Effector memory CD4-positive, alpha-beta T cell (primary cell): ENCODE data around the gene RNF6.
"Not testable (repeated sequence)": the region's sequence is repeated elsewhere in the genome, so short reads cannot be mapped to it uniquely, and the experiment has no call there.

ENCODE experiments used
- DNase-seq, 3 donors: peaks; one replicate each; pipeline ENCODE4 v3.0.0-alpha.2; 2020
- H3K27ac ChIP-seq: 2 replicates; pipeline ENCODE4 v1.7.0; 2013; ENCODE audit warnings: mild to moderate bottlenecking, low read length, moderate library complexity; ENCODE audit not compliant: insufficient read depth, poor library complexity, severe bottlenecking
- H3K27me3 ChIP-seq: replicated peaks from 2 replicates; pipeline ENCODE4 v1.7.0; 2013; ENCODE audit warnings: mild to moderate bottlenecking, low read length; ENCODE audit not compliant: insufficient read depth, control insufficient read depth, poor library complexity, severe bottlenecking
- H3K36me3 ChIP-seq: 2 replicates; pipeline ENCODE4 v1.7.0; 2013; ENCODE audit warnings: mild to moderate bottlenecking, low read length, moderate library complexity; ENCODE audit not compliant: control insufficient read depth, insufficient read depth
- H3K4me1 ChIP-seq: 2 replicates; pipeline ENCODE4 v1.7.0; 2013; ENCODE audit warnings: low read length, mild to moderate bottlenecking; ENCODE audit not compliant: control insufficient read depth, insufficient read depth, poor library complexity, severe bottlenecking
- H3K4me3 ChIP-seq: 2 replicates; pipeline ENCODE4 v1.7.0; 2013; ENCODE audit warnings: low read length, low read depth, mild to moderate bottlenecking; ENCODE audit not compliant: insufficient read depth, poor library complexity, severe bottlenecking
- H3K9me3 ChIP-seq: 2 replicates; pipeline ENCODE4 v1.7.0; 2013; ENCODE audit warnings: mild to moderate bottlenecking, low read length, moderate library complexity; ENCODE audit not compliant: control insufficient read depth

The RNF6 gene

GRCh38 chr13:26253787-26254582, 31.9 kb upstream of the RNF6 start, which contains the start of gene CDK8:
CDK8 (plus strand) TSS chr13:26254129; CDS start chr13:26254642, 513 bp downstream.
- DNase-seq, result peak; percentile 71 to 86 (median 81)
- Histone ChIP-seq H3K4me3 (peak within 1 kb of the TSS; percentile 100), H3K36me3 (no peaks in the 10 kb centered on the region), H3K9me3 (no peaks in the 10 kb centered on the region), H3K27me3 (no peaks in the 10 kb centered on the region), H3K4me1 (peaks cover 6% of the 10 kb centered on the region), H3K27ac (peak within 1 kb of the TSS; percentile 83)

- DNase-seq, result no peak
- H3K27me3 ChIP-seq, result no peaks in the 10 kb centered on the region
- peak overlapping the region; percentile 83 for H3K27ac ChIP-seq
- H3K9me3 ChIP-seq, result no peaks in the 10 kb centered on the region
- peaks cover 6% of the 10 kb centered on the region for H3K4me1 ChIP-seq
- no peaks in the 10 kb centered on the region for H3K36me3 ChIP-seq
- H3K4me3 ChIP-seq, result peak overlapping the region; percentile 100
Observed at GRCh38 chr13:26253262-26253786, 31.2 kb upstream of the RNF6 start.

- H3K27ac ChIP-seq, H3K27me3 ChIP-seq, H3K36me3 ChIP-seq, H3K4me3 ChIP-seq, DNase-seq, H3K4me1 ChIP-seq, H3K9me3 ChIP-seq: not testable (repeated sequence)
Observed at GRCh38 chr13:26252006-26252405, 29.9 kb upstream of the RNF6 start.

GRCh38 chr13:26249551-26249950, 27.4 kb upstream of the RNF6 start:
- H3K36me3 ChIP-seq, result no peaks in the 10 kb centered on the region
- DNase-seq, result no peak
- no peaks in the 10 kb centered on the region for H3K9me3 ChIP-seq
- H3K4me1 ChIP-seq, result no peaks in the 10 kb centered on the region
- H3K27ac ChIP-seq, result no peak overlapping the region
- H3K4me3 ChIP-seq, result no peak overlapping the region
- H3K27me3 ChIP-seq, result no peaks in the 10 kb centered on the region

- Histone ChIP-seq H3K27me3 (no peaks in the 10 kb centered on the region), H3K36me3 (no peaks in the 10 kb centered on the region), H3K9me3 (no peaks in the 10 kb centered on the region), H3K4me1 (no peaks in the 10 kb centered on the region), H3K4me3 (no peak overlapping the region), H3K27ac (no peak overlapping the region)
- DNase-seq, result no peak
Observed at GRCh38 chr13:26247608-26248007, 25.5 kb upstream of the RNF6 start.

- Histone ChIP-seq H3K27me3 (no peaks in the 10 kb centered on the region), H3K36me3 (no peaks in the 10 kb centered on the region), H3K27ac (no peak overlapping the region), H3K4me1 (no peaks in the 10 kb centered on the region), H3K9me3 (no peaks in the 10 kb centered on the region), H3K4me3 (no peak overlapping the region)
- DNase-seq, result no peak
Observed at GRCh38 chr13:26247011-26247410, 24.9 kb upstream of the RNF6 start.

- H3K36me3 ChIP-seq, result no peaks in the 10 kb centered on the region
- H3K9me3 ChIP-seq, result no peaks in the 10 kb centered on the region
- no peaks in the 10 kb centered on the region for H3K4me1 ChIP-seq
- H3K4me3 ChIP-seq, result no peak overlapping the region
- no peak overlapping the region for H3K27ac ChIP-seq
- H3K27me3 ChIP-seq, result no peaks in the 10 kb centered on the region
- no peak for DNase-seq
Observed at GRCh38 chr13:26246154-26246553, 24.0 kb upstream of the RNF6 start.

- H3K4me1 ChIP-seq, result no peaks in the 10 kb centered on the region
- H3K4me3 ChIP-seq, result no peak overlapping the region
- H3K27me3 ChIP-seq, result no peaks in the 10 kb centered on the region
- H3K36me3 ChIP-seq, result no peaks in the 10 kb centered on the region
- H3K9me3 ChIP-seq, result no peaks in the 10 kb centered on the region
- no peak for DNase-seq
- H3K27ac ChIP-seq, result no peak overlapping the region
Observed at GRCh38 chr13:26236296-26236695, 14.2 kb upstream of the RNF6 start.

GRCh38 chr13:26230703-26231102, 8.6 kb upstream of the RNF6 start:
- Histone ChIP-seq H3K9me3 (no peaks in the 10 kb centered on the region), H3K27ac (no peak overlapping the region)
- DNase-seq, result no peak

GRCh38 chr13:26229080-26229615, 7.0 kb upstream of the RNF6 start:
- Histone ChIP-seq H3K4me1 (no peaks in the 10 kb centered on the region), H3K27ac (no peak overlapping the region), H3K4me3 (no peak overlapping the region), H3K9me3 (no peaks in the 10 kb centered on the region), H3K36me3 (no peaks in the 10 kb centered on the region), H3K27me3 (no peaks in the 10 kb centered on the region)
- DNase-seq, result no peak

More at GRCh38 chr13:26230703-26231102, 8.6 kb upstream of the RNF6 start:
- Histone ChIP-seq H3K27me3 (no peaks in the 10 kb centered on the region), H3K4me1 (no peaks in the 10 kb centered on the region), H3K36me3 (no peaks in the 10 kb centered on the region), H3K4me3 (no peak overlapping the region)
